Smooth muscle cell of the umbilical artery (primary cell): Measurements from ENCODE around the gene ALS2. TPM values are rescaled to one million over a fixed set of nuclear protein-coding genes. Genes with fewer than 3 reads are reported as not detected.

Experiments used
- total RNA-seq: library from RNA; depleted of rRNA; stranded (reverse); fragments of >200 nt; gene quantifications from 2 replicates; pipeline ENCODE4 v1.2.3, GENCODE V29; 2014

The ALS2 gene
- total RNA-seq = 26.1 and 42.0 TPM in 2 replicates

DNA sequence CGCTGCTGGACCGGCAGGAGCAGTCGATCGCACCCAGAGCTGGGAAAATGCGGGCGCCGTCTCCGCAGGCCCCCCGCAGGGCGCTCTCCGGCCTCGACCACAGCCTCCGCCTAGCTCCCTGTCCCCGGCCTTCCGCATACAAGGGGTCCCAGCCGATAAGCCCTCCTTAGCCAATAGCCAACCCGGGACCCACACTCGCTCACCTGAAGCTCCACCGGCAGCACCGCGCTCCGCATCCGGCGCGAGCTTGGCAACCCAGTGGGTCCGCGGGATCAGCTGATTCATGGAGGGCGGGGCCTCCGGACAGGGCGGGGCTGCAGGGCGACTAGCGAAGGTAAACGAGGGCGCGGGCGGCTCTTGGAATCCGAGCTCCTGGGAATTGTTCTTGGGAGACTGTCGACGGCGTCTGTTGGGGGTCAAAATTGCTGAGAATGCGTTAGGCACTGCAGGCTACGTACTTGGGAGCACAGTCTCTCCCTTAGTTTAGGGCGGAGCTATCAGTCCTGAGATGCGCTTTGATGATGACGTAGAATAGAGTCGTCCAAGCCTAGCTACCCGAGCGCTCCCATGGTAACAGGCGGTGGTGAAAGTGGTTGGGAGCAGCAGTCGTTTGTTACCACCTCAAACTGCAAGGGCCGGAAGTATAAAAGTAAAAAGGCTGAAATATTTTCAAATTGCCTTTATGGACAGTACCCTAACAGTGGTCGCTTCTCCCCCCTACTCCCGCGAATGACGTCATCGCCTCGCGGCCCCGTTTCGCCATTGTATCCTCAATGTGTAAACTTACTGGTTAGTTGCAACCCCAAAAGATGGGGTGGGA is at the start of gene ALS2:
Gene ALS2, minus strand, starts transcription at position 260 of the 820 bp plus-strand sequence. CDS start 12,048 bp downstream, outside the sequence.

DNA sequence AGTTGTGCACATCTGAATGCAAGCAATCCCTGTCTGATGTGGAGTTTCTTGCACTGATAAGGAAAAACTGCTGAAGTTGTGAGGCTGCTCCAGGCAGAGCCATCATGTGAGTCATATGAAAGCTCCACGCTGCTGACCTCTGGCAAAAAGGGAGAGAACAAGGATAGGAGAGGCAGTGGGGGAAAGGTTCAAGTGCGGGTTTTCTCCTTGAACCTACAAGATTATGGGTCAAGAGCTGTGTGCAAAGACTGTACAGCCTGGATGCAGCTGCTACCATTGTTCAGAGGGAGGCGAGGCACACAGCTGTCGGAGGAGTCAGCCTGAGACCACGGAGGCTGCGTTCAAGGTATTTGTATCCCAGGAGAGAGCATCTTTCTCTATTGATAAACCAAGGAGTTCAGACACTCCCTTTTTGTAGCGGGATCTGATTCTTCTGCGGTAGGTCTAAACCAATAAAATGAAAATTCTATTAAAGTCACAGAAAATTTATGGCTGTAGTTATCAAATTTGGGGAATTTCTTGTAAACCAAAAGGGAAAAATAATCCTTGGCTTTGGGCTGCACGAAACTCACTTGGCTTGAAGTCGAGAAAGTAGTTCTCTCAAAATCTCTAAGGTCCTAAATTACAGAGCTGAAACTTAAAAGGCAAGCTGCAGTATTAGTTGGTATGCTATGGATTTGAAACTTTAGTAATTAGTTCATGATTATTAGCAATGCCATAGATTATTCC is 25.9 kb upstream of the ALS2 start, which contains the start of gene CDK15:
Gene CDK15, plus strand, starts transcription at position 96 of the 729 bp plus-strand sequence. Its CDS starts 128 bp downstream, at position 224.

DNA sequence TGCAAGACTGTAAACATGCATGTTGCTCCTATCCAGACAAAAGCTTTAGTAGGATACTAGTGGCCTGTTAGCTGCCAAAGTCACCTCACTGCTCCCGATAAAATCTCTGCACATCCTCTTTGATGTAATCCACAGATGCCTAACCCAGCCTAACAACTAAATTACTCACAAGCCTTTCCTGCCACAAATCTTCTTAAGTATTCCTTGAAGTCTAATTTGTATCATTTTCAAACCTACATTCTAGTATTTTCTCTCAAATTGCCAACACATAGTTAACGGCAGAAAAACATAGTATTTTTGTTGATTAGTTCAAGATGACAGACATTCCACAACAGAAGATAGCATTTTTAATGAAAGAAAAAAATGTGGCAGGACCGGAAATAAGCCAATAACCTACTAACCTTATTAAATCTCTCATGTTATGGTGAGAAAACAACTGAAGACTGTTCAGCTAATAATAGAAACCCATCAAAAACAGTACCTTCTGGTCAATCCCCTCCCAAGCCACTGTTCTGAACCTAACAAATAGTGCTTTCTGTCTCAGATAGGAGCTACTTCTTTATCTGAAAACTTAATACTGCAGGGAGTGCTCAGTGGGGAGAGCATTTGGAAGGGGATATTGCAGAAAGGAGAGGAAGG is 82.0 kb downstream of the ALS2 start, which contains the start of gene MPP4:
Gene MPP4, minus strand, starts transcription at position 57 of the 639 bp plus-strand sequence. CDS start 4,690 bp downstream, outside the sequence.

Other genes with a start within 250 kb of the ALS2 start
- gene TMEM237, start 137.4 kb downstream of the ALS2 start, total RNA-seq = 38.6 and 53.6 TPM in 2 replicates
- gene MPP4, start 82.3 kb downstream of the ALS2 start, total RNA-seq = 0.89 and 5.3 TPM in 2 replicates
- 6.3 and 8.6 TPM in 2 replicates for gene CDK15, start 25.6 kb upstream of the ALS2 start, total RNA-seq